ENCODE measurements around the gene SCN10A. TPM values are rescaled to one million over a fixed set of nuclear protein-coding genes. Genes with fewer than 3 reads are reported as not detected.

Gene SCN10A
- total RNA-seq, 4 donors from 2014 or later: 0.15 TPM; not detected in 3

DNA sequence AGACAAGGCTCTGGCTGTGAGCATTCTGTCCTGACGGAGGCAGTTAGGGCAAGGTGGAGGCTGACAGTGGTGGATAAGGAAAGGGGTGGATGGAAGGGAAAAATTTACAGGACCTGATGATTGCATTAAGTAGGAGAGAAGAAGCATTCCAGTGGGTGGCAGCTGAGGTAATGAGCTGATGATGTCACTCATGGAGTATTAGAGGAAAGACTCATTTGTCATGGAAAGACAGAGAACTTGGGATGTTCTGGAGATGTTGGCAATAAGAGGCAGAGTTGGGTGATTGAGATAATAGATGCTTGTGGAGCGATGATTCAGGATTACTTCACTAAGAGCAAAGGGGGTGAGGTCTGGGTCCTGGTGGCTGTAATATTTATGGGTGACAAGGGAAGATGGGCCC lies 102.9 kb downstream of the SCN10A start:
- Histone ChIP-seq H3K27ac (no peak overlapping the region), H3K9me3 (no peaks in the 10 kb centered on the region), H3K27me3 (peaks cover 23% of the 10 kb centered on the region), H3K36me3 (no peaks in the 10 kb centered on the region), H3K4me3 (no peak overlapping the region), H3K4me1 (no peaks in the 10 kb centered on the region)
- WGBS, 2 donors (ENCODE audit: low coverage in 1 of 2): 78 to 79% methylated on average over 2 of the region's 2 CpGs
- TF ChIP-seq, protein P1, sequence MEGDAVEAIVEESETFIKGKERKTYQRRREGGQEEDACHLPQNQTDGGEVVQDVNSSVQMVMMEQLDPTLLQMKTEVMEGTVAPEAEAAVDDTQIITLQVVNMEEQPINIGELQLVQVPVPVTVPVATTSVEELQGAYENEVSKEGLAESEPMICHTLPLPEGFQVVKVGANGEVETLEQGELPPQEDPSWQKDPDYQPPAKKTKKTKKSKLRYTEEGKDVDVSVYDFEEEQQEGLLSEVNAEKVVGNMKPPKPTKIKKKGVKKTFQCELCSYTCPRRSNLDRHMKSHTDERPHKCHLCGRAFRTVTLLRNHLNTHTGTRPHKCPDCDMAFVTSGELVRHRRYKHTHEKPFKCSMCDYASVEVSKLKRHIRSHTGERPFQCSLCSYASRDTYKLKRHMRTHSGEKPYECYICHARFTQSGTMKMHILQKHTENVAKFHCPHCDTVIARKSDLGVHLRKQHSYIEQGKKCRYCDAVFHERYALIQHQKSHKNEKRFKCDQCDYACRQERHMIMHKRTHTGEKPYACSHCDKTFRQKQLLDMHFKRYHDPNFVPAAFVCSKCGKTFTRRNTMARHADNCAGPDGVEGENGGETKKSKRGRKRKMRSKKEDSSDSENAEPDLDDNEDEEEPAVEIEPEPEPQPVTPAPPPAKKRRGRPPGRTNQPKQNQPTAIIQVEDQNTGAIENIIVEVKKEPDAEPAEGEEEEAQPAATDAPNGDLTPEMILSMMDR (IDR thresholded peaks at IDR 0.05): no peak
- no peak for TF ChIP-seq EP300 (IDR thresholded peaks at IDR 0.05)
- no peak for TF ChIP-seq POLR2A (IDR thresholded peaks at IDR 0.05)
- TF ChIP-seq POLR2AphosphoS5 (IDR thresholded peaks at IDR 0.05): no peak
- ATAC-seq: no peak

DNA sequence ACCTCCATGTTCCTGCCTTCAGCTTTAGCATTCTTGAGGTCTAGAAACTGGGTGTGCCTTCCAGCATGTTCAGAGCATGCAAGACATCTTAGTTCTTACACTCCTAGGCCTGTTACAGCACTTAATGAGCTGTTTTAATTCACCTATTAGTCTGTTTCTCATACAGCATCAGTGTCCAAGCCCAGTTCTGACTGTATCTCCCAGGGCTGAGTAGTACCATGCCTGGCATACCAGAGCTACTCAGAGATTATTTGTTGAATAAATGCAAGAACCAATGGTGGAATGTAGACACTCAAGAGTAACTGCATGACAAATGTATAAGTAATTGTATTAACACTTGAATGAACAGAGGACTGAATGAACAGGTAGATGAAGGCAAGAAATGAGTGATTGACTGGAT lies 104.7 kb downstream of the SCN10A start:
- no peak for TF ChIP-seq EP300 (IDR thresholded peaks at IDR 0.05)
- TF ChIP-seq POLR2A (IDR thresholded peaks at IDR 0.05): no peak
- TF ChIP-seq POLR2AphosphoS5 (IDR thresholded peaks at IDR 0.05): no peak
- TF ChIP-seq, protein P1 (IDR thresholded peaks at IDR 0.05): no peak

DNA sequence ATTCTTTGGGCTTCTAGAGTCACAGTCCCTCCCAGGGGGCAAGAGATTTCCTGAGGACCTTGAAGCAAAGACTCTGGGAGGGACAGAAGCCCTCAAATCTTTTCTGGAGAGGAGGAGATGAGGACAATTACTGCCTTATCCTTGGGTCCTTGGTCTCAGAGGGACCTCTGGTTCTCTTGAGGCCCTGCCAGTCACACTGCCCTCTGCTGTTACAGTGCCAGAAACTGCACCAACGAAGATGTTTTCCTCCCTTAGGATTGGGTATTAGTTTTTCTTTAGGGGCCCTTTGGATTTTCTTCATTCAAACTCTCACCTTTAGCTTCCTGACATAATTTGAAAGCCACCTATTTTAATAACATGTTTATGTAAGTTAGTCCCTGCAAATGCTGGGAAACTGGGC lies 108.3 kb downstream of the SCN10A start:
- Histone ChIP-seq H3K27me3 (peaks cover 25% of the 10 kb centered on the region), H3K4me1 (no peaks in the 10 kb centered on the region), H3K36me3 (no peaks in the 10 kb centered on the region), H3K27ac (no peak overlapping the region), H3K4me3 (no peak overlapping the region), H3K9me3 (no peaks in the 10 kb centered on the region)
- TF ChIP-seq POLR2A (IDR thresholded peaks at IDR 0.05): no peak
- TF ChIP-seq, protein P1 (IDR thresholded peaks at IDR 0.05): no peak
- no peak for TF ChIP-seq EP300 (IDR thresholded peaks at IDR 0.05)
- no peak for TF ChIP-seq POLR2AphosphoS5 (IDR thresholded peaks at IDR 0.05)
- no peak for ATAC-seq
- 0 to 7% methylated on average over 1 of the region's 1 CpG for WGBS, 2 donors (ENCODE audit: low coverage in 1 of 2)

More for the DNA sequence above, 104.7 kb downstream of the SCN10A start:
- Histone ChIP-seq H3K4me3 (no peak overlapping the region), H3K27ac (no peak overlapping the region), H3K36me3 (no peaks in the 10 kb centered on the region), H3K4me1 (no peaks in the 10 kb centered on the region), H3K27me3 (peaks cover 25% of the 10 kb centered on the region), H3K9me3 (no peaks in the 10 kb centered on the region)
- ATAC-seq: no peak

DNA sequence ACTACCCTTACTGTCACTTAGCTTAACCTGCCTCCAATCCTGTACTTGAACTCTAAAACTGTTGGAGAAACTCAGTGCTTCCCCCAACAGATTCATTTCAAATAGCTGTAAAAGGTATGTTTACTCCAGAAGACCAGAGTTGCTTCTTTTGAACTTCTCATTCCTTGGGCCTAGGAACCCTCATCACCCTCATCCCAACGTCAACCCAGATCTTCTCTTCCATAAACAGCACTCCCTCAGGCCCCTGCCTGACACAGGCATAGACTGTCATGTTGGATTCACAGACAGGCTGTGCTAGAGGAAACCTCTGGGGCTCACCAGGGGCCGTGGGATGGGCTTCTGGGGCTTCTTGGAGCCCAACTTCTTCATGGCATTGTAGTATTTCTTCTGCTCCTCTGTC lies 109.1 kb downstream of the SCN10A start:
- no peak for ATAC-seq
- TF ChIP-seq POLR2AphosphoS5 (IDR thresholded peaks at IDR 0.05): no peak
- Histone ChIP-seq H3K27me3 (peaks cover 25% of the 10 kb centered on the region), H3K36me3 (no peaks in the 10 kb centered on the region), H3K4me1 (no peaks in the 10 kb centered on the region), H3K27ac (no peak overlapping the region), H3K4me3 (no peak overlapping the region), H3K9me3 (no peaks in the 10 kb centered on the region)
- 67 to 83% methylated on average over 1 of the region's 2 CpGs for WGBS, 2 donors (ENCODE audit: low coverage in 1 of 2)

GRCh38 chr3:38702231-38702630 lies 113.8 kb downstream of the SCN10A start:
- H3K27ac ChIP-seq: no peak overlapping the region
- ATAC-seq: no peak
- 67% methylated on average over 2 of the region's 3 CpGs; no CpG with 5 or more reads in 1 of the 2 donors for WGBS, 2 donors (ENCODE audit: low coverage in 1 of 2)
- no peaks in the 10 kb centered on the region for H3K9me3 ChIP-seq
- no peaks in the 10 kb centered on the region for H3K27me3 ChIP-seq
- no peaks in the 10 kb centered on the region for H3K4me1 ChIP-seq
- no peak overlapping the region for H3K4me3 ChIP-seq
- TF ChIP-seq, protein P1 (IDR thresholded peaks at IDR 0.05): no peak
- H3K36me3 ChIP-seq: no peaks in the 10 kb centered on the region

DNA sequence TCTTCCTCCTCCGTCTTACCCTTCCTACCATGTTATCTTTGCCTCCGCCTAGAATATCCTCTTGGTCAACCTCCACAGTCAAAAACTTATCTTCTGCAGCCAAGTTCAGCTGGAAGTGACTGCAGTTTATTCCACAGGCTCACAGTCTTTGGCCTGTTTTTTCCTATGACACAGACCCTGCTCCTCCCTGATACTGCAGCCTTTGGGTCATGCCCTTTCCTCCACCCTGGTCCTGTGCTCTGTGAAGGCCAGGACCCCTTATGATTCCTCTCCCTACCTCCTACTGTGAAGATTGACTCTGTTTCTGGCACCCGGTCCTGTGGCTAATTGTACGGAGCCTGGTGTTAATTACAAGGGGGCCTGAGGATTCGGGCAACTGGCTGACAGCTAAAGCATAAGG lies 117.3 kb downstream of the SCN10A start:
- TF ChIP-seq POLR2AphosphoS5 (IDR thresholded peaks at IDR 0.05): no peak
- TF ChIP-seq POLR2A (IDR thresholded peaks at IDR 0.05): no peak
- TF ChIP-seq, protein P1 (IDR thresholded peaks at IDR 0.05): no peak
- TF ChIP-seq EP300 (IDR thresholded peaks at IDR 0.05): no peak
- H3K27me3 ChIP-seq: no peaks in the 10 kb centered on the region
- 68 to 73% methylated on average over 2 to 5 of the region's 5 CpGs for WGBS, 2 donors (ENCODE audit: low coverage in 1 of 2)
- H3K4me1 ChIP-seq: no peaks in the 10 kb centered on the region
- no peaks in the 10 kb centered on the region for H3K36me3 ChIP-seq
- no peak overlapping the region for H3K4me3 ChIP-seq
- no peaks in the 10 kb centered on the region for H3K9me3 ChIP-seq
- no peak for ATAC-seq
- H3K27ac ChIP-seq: no peak overlapping the region

Measured in gastroesophageal sphincter (tissue), 4 donors.